ENCODE results near the gene SLC35F3. TPM values are rescaled to one million over a fixed set of nuclear protein-coding genes. Genes with fewer than 3 reads are reported as not detected.
A peak's percentile ranks its signal among the peaks of the same experiment; 100 is the strongest.

Gene SLC35F3
- total RNA-seq, 2 experiments from 2014 or later: not detected

DNA sequence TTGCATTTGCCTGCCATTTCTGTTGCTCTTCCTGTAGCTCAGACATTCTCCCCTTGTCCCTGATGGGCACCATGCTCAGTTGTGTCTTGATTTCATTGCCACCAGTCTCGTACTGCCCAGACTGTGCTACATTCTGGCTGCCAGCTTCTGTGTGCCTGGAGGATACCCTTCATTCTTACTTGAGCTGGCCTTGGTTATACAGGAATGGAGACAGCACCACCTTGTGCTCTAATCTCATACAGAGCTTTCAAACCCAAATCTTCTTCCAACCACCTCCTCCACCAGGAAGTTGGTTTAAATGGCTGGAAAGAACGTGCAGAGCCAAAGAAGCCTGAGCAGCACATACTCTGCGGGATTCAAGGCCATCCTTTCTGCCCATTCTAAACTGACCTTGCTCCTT lies 165.3 kb downstream of the SLC35F3 start:
- TF ChIP-seq CTCF (conservative IDR thresholded peaks at IDR 0.05; ENCODE audit: low read length) (0 out of 2 replicates have a peak, but pooled peaks have one; percentile 40), EZH2phosphoT487 (IDR thresholded peaks at IDR 0.05; ENCODE audit: borderline replicate concordance, low read depth, low read length) (no peak)
- Histone ChIP-seq H3K27ac (ENCODE audit: low read depth, low read length, poor library complexity, severe bottlenecking) (no peak overlapping the region), H3K4me2 (ENCODE audit: low read length) (no peak overlapping the region), H4K20me1 (ENCODE audit: insufficient read depth, low read length) (no peaks in the 10 kb centered on the region), H3K79me2 (ENCODE audit: insufficient read depth, low read depth, low read length) (no peaks in the 10 kb centered on the region), H3K4me1 (ENCODE audit: insufficient read depth, low read length, poor library complexity, severe bottlenecking) (no peaks in the 10 kb centered on the region), H3K9me3 (ENCODE audit: low read length) (no peaks in the 10 kb centered on the region), H3K36me3 (ENCODE audit: insufficient read depth, low read length) (no peaks in the 10 kb centered on the region), H3K9me2 (ENCODE audit: insufficient read depth, low read length) (no peaks in the 10 kb centered on the region), H3K4me3 (ENCODE audit: low read depth, low read length, poor library complexity, severe bottlenecking) (no peak overlapping the region), H2AFZ (ENCODE audit: low read length) (no peak overlapping the region)
- POLR2A ChIA-PET: no interaction called here
- BruUV-seq (replicated peaks): no TSS peak
- intact Hi-C loops (cut with micrococcal nuclease; ENCODE audit: unreplicated experiment): loop anchor here (5.0 kb wide), 2 partner anchors 672 to 762 kb away; no protein-coding TSS in a partner anchor
- CTCF ChIA-PET (ENCODE audit: unreplicated experiment): no interaction called here
- no peak for DNase-seq (ENCODE audit: low spot score)

DNA sequence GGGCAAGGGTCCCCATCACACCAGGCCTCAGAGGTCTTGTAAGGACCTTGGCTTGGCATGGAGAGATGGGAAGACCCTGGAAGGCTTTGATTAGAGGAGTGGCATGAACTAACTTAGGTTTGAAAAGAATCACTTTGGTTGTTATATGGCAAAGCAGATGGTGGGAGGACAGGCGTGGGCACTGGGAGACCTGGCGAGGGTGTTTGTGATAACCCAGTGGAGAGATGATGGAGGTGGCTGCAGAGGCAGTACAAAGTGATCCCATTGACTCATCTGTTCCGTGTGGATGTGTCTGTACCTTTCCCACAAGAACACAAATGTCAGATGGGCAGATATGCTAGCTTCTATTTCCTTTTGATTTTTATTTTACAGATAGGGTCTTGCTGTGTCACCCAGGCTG lies 168.3 kb downstream of the SLC35F3 start:
- intact Hi-C loops (cut with micrococcal nuclease; ENCODE audit: unreplicated experiment): no loop called here
- Histone ChIP-seq H3K27ac (ENCODE audit: low read depth, low read length, poor library complexity, severe bottlenecking) (no peak overlapping the region), H3K9me3 (ENCODE audit: low read length) (no peaks in the 10 kb centered on the region), H2AFZ (ENCODE audit: low read length) (no peak overlapping the region), H3K9me2 (ENCODE audit: insufficient read depth, low read length) (no peaks in the 10 kb centered on the region), H3K4me1 (ENCODE audit: insufficient read depth, low read length, poor library complexity, severe bottlenecking) (no peaks in the 10 kb centered on the region), H3K4me3 (ENCODE audit: low read depth, low read length, poor library complexity, severe bottlenecking) (no peak overlapping the region), H3K79me2 (ENCODE audit: insufficient read depth, low read depth, low read length) (no peaks in the 10 kb centered on the region), H4K20me1 (ENCODE audit: insufficient read depth, low read length) (no peaks in the 10 kb centered on the region), H3K36me3 (ENCODE audit: insufficient read depth, low read length) (no peaks in the 10 kb centered on the region), H3K4me2 (ENCODE audit: low read length) (no peak overlapping the region)
- no TSS peak for BruUV-seq (replicated peaks)
- TF ChIP-seq EZH2phosphoT487 (IDR thresholded peaks at IDR 0.05; ENCODE audit: borderline replicate concordance, low read depth, low read length) (no peak), CTCF (conservative IDR thresholded peaks at IDR 0.05; ENCODE audit: low read length) (no peak)
- ChIA-PET CTCF (ENCODE audit: unreplicated experiment) (no interaction called here), POLR2A (interaction anchor here (0.6 kb wide), 1 partner anchor 1231 kb away, joined by 6 read pairs; no protein-coding TSS in a partner anchor)
- DNase-seq (ENCODE audit: low spot score): no peak

GRCh38 chr1:234078143-234078542 lies 173.7 kb downstream of the SLC35F3 start:
- Histone ChIP-seq H3K27ac (ENCODE audit: low read depth, low read length, poor library complexity, severe bottlenecking) (no peak overlapping the region), H3K4me2 (ENCODE audit: low read length) (no peak overlapping the region), H3K79me2 (ENCODE audit: insufficient read depth, low read depth, low read length) (no peaks in the 10 kb centered on the region), H3K4me3 (ENCODE audit: low read depth, low read length, poor library complexity, severe bottlenecking) (no peak overlapping the region), H3K36me3 (ENCODE audit: insufficient read depth, low read length) (no peaks in the 10 kb centered on the region), H2AFZ (ENCODE audit: low read length) (no peak overlapping the region), H4K20me1 (ENCODE audit: insufficient read depth, low read length) (no peaks in the 10 kb centered on the region), H3K9me2 (ENCODE audit: insufficient read depth, low read length) (no peaks in the 10 kb centered on the region), H3K9me3 (ENCODE audit: low read length) (no peaks in the 10 kb centered on the region), H3K4me1 (ENCODE audit: insufficient read depth, low read length, poor library complexity, severe bottlenecking) (no peaks in the 10 kb centered on the region)
- TF ChIP-seq EZH2phosphoT487 (IDR thresholded peaks at IDR 0.05; ENCODE audit: borderline replicate concordance, low read depth, low read length): no peak
- no peak for TF ChIP-seq CTCF (conservative IDR thresholded peaks at IDR 0.05; ENCODE audit: low read length)
- intact Hi-C loops (cut with micrococcal nuclease; ENCODE audit: unreplicated experiment): no loop called here
- no TSS peak for BruUV-seq (replicated peaks)
- ChIA-PET POLR2A (no interaction called here), CTCF (ENCODE audit: unreplicated experiment) (no interaction called here)
- DNase-seq (ENCODE audit: low spot score): no peak
